CD4-positive, alpha-beta T cell treated with Interleukin-6 at 100 ng/mL for 8 hours (primary cell): ENCODE data around the gene TIMM10.

Experiments
- DNase-seq: peaks from one replicate; pipeline ENCODE4 v3.0.0-alpha.2; 2020; ENCODE audit warnings: mixed read lengths, low spot score

Gene TIMM10

GRCh38 chr11:57530596-57531507 is at the start of gene TIMM10:
Gene TIMM10, minus strand, starts transcription at chr11:57530754. Its CDS starts 565 bp downstream, at chr11:57530189.
- peak; percentile 97 for DNase-seq

GRCh38 chr11:57574061-57574460 is 43.5 kb upstream of the TIMM10 start:
- no peak for DNase-seq

- no peak for DNase-seq
Observed at GRCh38 chr11:57571606-57572005, 41.1 kb upstream of the TIMM10 start.

GRCh38 chr11:57568330-57568766 is 37.8 kb upstream of the TIMM10 start:
- DNase-seq, result no peak

GRCh38 chr11:57567515-57568329 is 37.2 kb upstream of the TIMM10 start, which contains the start of gene UBE2L6:
Gene UBE2L6, minus strand, starts transcription at chr11:57567672. Its CDS starts 61 bp downstream, at chr11:57567611.
- peak; percentile 83 for DNase-seq

GRCh38 chr11:57566905-57567514 is 36.5 kb upstream of the TIMM10 start:
- peak; percentile 23 for DNase-seq

GRCh38 chr11:57566005-57566904 is 35.7 kb upstream of the TIMM10 start:
- peak; percentile 45 for DNase-seq

GRCh38 chr11:57562596-57562995 is 32.0 kb upstream of the TIMM10 start:
- no peak for DNase-seq

GRCh38 chr11:57560146-57560545 is 29.6 kb upstream of the TIMM10 start:
- DNase-seq, result no peak

GRCh38 chr11:57556041-57556440 is 25.5 kb upstream of the TIMM10 start:
- DNase-seq, result no peak

GRCh38 chr11:57555393-57555792 is 24.8 kb upstream of the TIMM10 start:
- DNase-seq, result no peak

GRCh38 chr11:57552479-57552878 is 21.9 kb upstream of the TIMM10 start:
- no peak for DNase-seq

- DNase-seq, result no peak
Observed at GRCh38 chr11:57551941-57552340, 21.4 kb upstream of the TIMM10 start.

GRCh38 chr11:57549983-57550382 is 19.4 kb upstream of the TIMM10 start:
- no peak for DNase-seq

- DNase-seq, result no peak
Observed at GRCh38 chr11:57547854-57548377, 17.4 kb upstream of the TIMM10 start.

- no peak for DNase-seq
Observed at GRCh38 chr11:57546869-57547475, 16.4 kb upstream of the TIMM10 start.

- DNase-seq, result no peak
Observed at GRCh38 chr11:57546451-57546850, 15.9 kb upstream of the TIMM10 start.

GRCh38 chr11:57545883-57546282 is 15.3 kb upstream of the TIMM10 start:
- no peak for DNase-seq

- DNase-seq, result no peak
Observed at GRCh38 chr11:57544566-57544965, 14.0 kb upstream of the TIMM10 start.

- DNase-seq, result no peak
Observed at GRCh38 chr11:57543593-57543992, 13.0 kb upstream of the TIMM10 start.

GRCh38 chr11:57542582-57542981 is 12.0 kb upstream of the TIMM10 start:
- no peak for DNase-seq
